Measurements from ENCODE around the gene HERC4. TPM values are rescaled to one million over a fixed set of nuclear protein-coding genes. Genes with fewer than 3 reads are reported as not detected.

Gene HERC4, protein sequence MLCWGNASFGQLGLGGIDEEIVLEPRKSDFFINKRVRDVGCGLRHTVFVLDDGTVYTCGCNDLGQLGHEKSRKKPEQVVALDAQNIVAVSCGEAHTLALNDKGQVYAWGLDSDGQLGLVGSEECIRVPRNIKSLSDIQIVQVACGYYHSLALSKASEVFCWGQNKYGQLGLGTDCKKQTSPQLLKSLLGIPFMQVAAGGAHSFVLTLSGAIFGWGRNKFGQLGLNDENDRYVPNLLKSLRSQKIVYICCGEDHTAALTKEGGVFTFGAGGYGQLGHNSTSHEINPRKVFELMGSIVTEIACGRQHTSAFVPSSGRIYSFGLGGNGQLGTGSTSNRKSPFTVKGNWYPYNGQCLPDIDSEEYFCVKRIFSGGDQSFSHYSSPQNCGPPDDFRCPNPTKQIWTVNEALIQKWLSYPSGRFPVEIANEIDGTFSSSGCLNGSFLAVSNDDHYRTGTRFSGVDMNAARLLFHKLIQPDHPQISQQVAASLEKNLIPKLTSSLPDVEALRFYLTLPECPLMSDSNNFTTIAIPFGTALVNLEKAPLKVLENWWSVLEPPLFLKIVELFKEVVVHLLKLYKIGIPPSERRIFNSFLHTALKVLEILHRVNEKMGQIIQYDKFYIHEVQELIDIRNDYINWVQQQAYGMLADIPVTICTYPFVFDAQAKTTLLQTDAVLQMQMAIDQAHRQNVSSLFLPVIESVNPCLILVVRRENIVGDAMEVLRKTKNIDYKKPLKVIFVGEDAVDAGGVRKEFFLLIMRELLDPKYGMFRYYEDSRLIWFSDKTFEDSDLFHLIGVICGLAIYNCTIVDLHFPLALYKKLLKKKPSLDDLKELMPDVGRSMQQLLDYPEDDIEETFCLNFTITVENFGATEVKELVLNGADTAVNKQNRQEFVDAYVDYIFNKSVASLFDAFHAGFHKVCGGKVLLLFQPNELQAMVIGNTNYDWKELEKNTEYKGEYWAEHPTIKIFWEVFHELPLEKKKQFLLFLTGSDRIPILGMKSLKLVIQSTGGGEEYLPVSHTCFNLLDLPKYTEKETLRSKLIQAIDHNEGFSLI
- total RNA-seq, result 133 and 152 TPM in 2 replicates

DNA sequence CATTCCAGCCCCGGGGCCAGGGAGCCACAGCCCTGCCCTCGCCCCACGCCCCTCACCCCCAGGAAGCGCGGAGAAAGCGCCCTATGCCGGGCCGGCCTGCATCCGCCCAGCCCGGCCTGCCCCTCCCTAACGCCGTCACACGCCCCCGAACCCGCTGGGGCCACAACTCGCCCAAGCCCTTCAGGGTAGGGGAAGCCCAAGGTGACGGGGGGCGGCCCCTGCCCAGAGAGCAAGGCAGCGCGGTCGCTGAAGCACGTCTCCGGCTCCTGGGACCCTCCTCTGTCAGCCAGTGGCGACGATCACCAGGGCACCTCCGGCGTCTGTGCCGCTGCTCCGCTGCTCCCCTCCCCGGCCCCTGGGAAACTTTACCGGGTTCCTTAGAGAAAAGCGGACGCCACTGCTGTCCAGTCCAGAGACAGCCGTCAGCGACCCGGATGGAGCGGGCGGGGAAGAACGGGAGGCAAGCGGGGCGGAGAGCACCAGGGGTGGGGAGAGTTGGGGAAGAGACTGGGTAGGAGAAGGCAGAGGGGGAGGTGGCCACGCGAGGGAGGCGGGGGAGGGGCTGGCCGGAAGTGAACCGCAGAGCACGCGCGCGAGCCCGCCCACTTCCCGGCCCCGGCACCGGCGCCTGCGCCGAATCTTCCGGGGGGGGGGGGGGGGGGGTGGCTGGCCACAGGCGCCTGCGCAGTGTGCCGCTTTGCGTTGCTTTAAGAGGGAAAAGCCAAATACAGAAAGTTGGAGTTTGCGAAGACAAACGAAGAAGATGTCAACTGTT lies at the start of gene HERC4:
Gene HERC4 (minus strand): TSS at position 509 of the 775 bp plus-strand sequence. CDS start 2,175 bp downstream, outside the sequence.

DNA sequence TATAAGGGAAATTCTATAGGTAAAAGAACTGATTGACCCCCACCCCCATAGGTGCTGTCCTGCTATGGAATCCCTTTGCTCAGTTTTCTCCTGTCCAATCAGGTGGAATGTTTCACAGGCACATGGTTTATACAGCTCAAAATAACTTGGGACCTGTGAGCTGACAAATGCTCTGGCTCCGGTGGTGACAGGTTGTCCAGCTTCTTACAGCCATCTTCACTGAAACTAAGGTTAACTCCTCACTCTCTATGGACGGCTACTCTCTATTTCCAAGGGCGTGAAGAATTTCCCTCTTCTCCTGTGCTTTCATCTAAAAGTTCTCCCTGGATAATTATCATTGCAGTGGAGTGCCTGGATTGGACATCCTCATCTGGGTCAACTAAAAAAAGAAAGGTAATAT lies 34.2 kb upstream of the HERC4 start, which contains the start of gene MYPN:
Gene MYPN (plus strand): TSS at position 158 of the 400 bp plus-strand sequence. CDS start 11,951 bp downstream, outside the sequence.

DNA sequence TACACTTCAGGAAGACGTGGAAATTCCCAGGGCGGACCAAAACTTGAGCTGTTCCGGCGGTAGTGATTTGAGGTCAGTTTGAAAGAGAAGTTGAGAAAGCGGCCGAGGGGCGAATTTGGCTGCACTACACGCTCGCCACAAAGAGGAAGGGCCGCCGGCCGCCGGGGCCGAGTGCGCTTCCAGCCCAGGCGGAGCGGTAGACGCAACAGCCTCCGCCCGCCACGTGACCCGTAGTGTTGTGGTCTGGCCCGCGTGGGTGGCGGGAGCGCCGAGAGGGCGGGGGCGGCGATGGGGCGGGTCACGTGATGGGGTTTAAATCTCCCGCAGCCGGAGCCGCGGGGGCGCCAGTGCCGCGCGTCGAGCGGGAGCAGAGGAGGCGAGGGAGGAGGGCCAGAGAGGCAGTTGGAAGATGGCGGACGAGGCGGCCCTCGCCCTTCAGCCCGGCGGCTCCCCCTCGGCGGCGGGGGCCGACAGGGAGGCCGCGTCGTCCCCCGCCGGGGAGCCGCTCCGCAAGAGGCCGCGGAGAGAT lies 190.7 kb downstream of the HERC4 start, which contains the start of gene SIRT1:
Gene SIRT1 (plus strand): TSS at position 344 of the 529 bp plus-strand sequence. CDS start 66 bp downstream, at position 410.

Other genes with a start within 250 kb of the HERC4 start
- 9.6 and 9.8 TPM in 2 replicates for gene DNAJC12, start 237.1 kb downstream of the HERC4 start, total RNA-seq
- 11.6 and 12.7 TPM in 2 replicates for gene SIRT1, start 190.6 kb downstream of the HERC4 start, total RNA-seq
- gene MYPN, start 34.2 kb upstream of the HERC4 start, total RNA-seq, result 1.1 and 5.0 TPM in 2 replicates
- under 0.01 and 0.28 TPM in 2 replicates for gene ATOH7, start 156.8 kb upstream of the HERC4 start, total RNA-seq

All from regular cardiac myocyte (primary cell).